Stomach (tissue), 9 donors: ENCODE data around the gene NT5DC4. TPM values are rescaled to one million over a fixed set of nuclear protein-coding genes. Genes with fewer than 3 reads are reported as not detected.

Experiments
- DNase-seq, 2 donors: peaks; one replicate each; pipeline versions ENCODE4 v3.0.0 to v3.0.0-alpha.2; 2013 to 2019
- H3K27ac ChIP-seq, 5 donors: fragments of 200-600 bp in 4 of 5; sonication (generic) in 4 of 5; one replicate each; pipeline ENCODE4 v1.5.1; 2013 to 2019; ENCODE audit warnings: mild to moderate bottlenecking in 1 of 5, moderate library complexity in 1 of 5
- H3K27me3 ChIP-seq, 3 donors: fragments of 200-600 bp; sonication (generic); one replicate each; pipeline ENCODE4 v1.5.1; 2017 to 2019; ENCODE audit warnings: mixed run types in 1 of 3
- H3K36me3 ChIP-seq, 4 donors: fragments of 200-600 bp; sonication (generic); 1 replicate in 3 of 4; 2 replicates in 1 of 4; pipeline ENCODE4 v1.5.1; 2016 to 2019
- H3K4me1 ChIP-seq, 4 donors: fragments of 200-600 bp; sonication (generic); one replicate each; pipeline ENCODE4 v1.5.1; 2016 to 2019
- H3K4me3 ChIP-seq, 4 donors: fragments of 200-600 bp; sonication (generic) in 3 of 4; one replicate each; pipeline ENCODE4 v1.5.1; 2016 to 2019; ENCODE audit warnings: mild to moderate bottlenecking in 1 of 4
- H3K9me3 ChIP-seq, 4 donors: fragments of 200-600 bp; sonication (generic); one replicate each; pipeline ENCODE4 v1.5.1; 2016 to 2019
- CTCF ChIP-seq, 7 experiments: fragments of 450-650 bp in 4 of 7; fragments of 200-600 bp in 3 of 7; sonication (generic) in 3 of 7; IDR thresholded peaks; one replicate each; pipeline ENCODE4 v1.5.1; 2016 to 2019; ENCODE audit warnings: antibody characterized with exemption in 7 of 7, control low read depth in 2 of 7, mild to moderate bottlenecking in 1 of 7
- EP300 ChIP-seq: sonication (generic); formaldehyde crosslinking; IDR thresholded peaks from one replicate; pipeline ENCODE4 v1.6.1; 2017; ENCODE audit warnings: antibody characterized with exemption
- POLR2A ChIP-seq, 4 donors: fragments of 450-650 bp; IDR thresholded peaks; one replicate each; pipeline ENCODE4 v1.6.1; 2016; ENCODE audit warnings: antibody characterized with exemption in 4 of 4, control low read depth in 2 of 4, mild to moderate bottlenecking in 1 of 4, moderate library complexity in 1 of 4
- POLR2AphosphoS5 ChIP-seq, 3 donors: sonication (generic); formaldehyde crosslinking; IDR thresholded peaks; one replicate each; pipeline ENCODE4 v1.6.1; 2016; ENCODE audit warnings: antibody characterized with exemption in 3 of 3
- WGBS, 5 donors: extraction: QIAGEN DNeasy Blood & Tissue Kit in 3 of 5; methylation state at CpG; one replicate each; pipeline versions ENCODE4 v1.1.5 to v1.1.7; 2013 to 2018; 5-methylcytosine and 5-hydroxymethylcytosine counted together
- intact Hi-C: fragments of 100-400 bp; cut with DNase I; formaldehyde crosslinking; loops from one replicate; pipeline ENCODE4 v1.15.1; 2023; ENCODE audit warnings: low total_unique reads
- polyA plus RNA-seq, 3 donors: library from polyadenylated mRNA; stranded (reverse); fragments of 200-250 nt; gene quantifications; one replicate each; pipeline ENCODE4 v1.2.3, GENCODE V29; 2013
- total RNA-seq, 5 donors: library from RNA; depleted of rRNA; stranded (reverse); fragments of >200 nt; gene quantifications; one replicate each; pipeline versions ENCODE4 v1.1.0 to v1.2.3, GENCODE V29; 2014 to 2016
- donor health status: healthy with polysubstance abuse.
- donor health status: Bipolar disorder and iron deficiency.
- donor health status: healthy.

NT5DC4 gene
- total and polyA plus RNA-seq, 8 donors = not detected

- intact Hi-C loops = no loop called here
- TF ChIP-seq CTCF (IDR thresholded peaks at IDR 0.05) (no peak), EP300 (no peak), POLR2AphosphoS5 (IDR thresholded peaks at IDR 0.05) (no peak), POLR2A (IDR thresholded peaks at IDR 0.05) (no peak)
- H3K4me3 ChIP-seq = no peak overlapping the region
- H3K27ac ChIP-seq = no peak overlapping the region
- H3K9me3 ChIP-seq = no peaks in the 10 kb centered on the region
- WGBS, 5 donors = 82 to 91% (median 84%) methylated on average over 5 of the region's 5 CpGs
- peaks cover 0 to 13% (median 4%) of the 10 kb centered on the region in 4 donors for H3K4me1 ChIP-seq
- no peak for DNase-seq
- H3K36me3 ChIP-seq = no peaks in the 10 kb centered on the region
- peaks cover 0 to 4% (median 0%) of the 10 kb centered on the region in 3 donors for H3K27me3 ChIP-seq
Observed at GRCh38 chr2:112730791-112731190, 10.0 kb downstream of the NT5DC4 start.

- 83 to 90% (median 87%) methylated on average over 2 of the region's 2 CpGs for WGBS, 5 donors
- H3K27ac ChIP-seq = no peak overlapping the region
- no peak for TF ChIP-seq POLR2AphosphoS5 (IDR thresholded peaks at IDR 0.05)
- no peak for TF ChIP-seq POLR2A (IDR thresholded peaks at IDR 0.05)
- no peak for TF ChIP-seq CTCF (IDR thresholded peaks at IDR 0.05)
- DNase-seq = no peak
- H3K4me3 ChIP-seq = no peak overlapping the region
- peaks cover 0 to 4% (median 0%) of the 10 kb centered on the region in 3 donors for H3K27me3 ChIP-seq
- no peaks in the 10 kb centered on the region for H3K9me3 ChIP-seq
- intact Hi-C loops = no loop called here
- H3K4me1 ChIP-seq = peaks cover 0 to 11% (median 3%) of the 10 kb centered on the region in 4 donors
- no peaks in the 10 kb centered on the region for H3K36me3 ChIP-seq
Observed at GRCh38 chr2:112731479-112731878, 10.7 kb downstream of the NT5DC4 start.

- H3K9me3 ChIP-seq = no peaks in the 10 kb centered on the region
- peaks cover 0 to 8% (median 3%) of the 10 kb centered on the region in 4 donors for H3K4me1 ChIP-seq
- no peak overlapping the region for H3K4me3 ChIP-seq
- H3K36me3 ChIP-seq = no peaks in the 10 kb centered on the region
- H3K27me3 ChIP-seq = peaks cover 0 to 4% (median 0%) of the 10 kb centered on the region in 3 donors
- H3K27ac ChIP-seq = no peak overlapping the region
- intact Hi-C loops = no loop called here
- TF ChIP-seq CTCF (IDR thresholded peaks at IDR 0.05) (no peak), POLR2A (IDR thresholded peaks at IDR 0.05) (no peak), POLR2AphosphoS5 (IDR thresholded peaks at IDR 0.05) (no peak), EP300 (no peak)
- WGBS, 5 donors = 36 to 49% (median 44%) methylated on average over 2 to 4 of the region's 4 CpGs
- DNase-seq = no peak
Observed at GRCh38 chr2:112733456-112733855, 12.6 kb downstream of the NT5DC4 start.

- Histone ChIP-seq H3K4me1 (peaks cover 0 to 8% (median 3%) of the 10 kb centered on the region in 4 donors), H3K27me3 (peaks cover 0 to 4% (median 0%) of the 10 kb centered on the region in 3 donors), H3K4me3 (no peak overlapping the region), H3K9me3 (no peaks in the 10 kb centered on the region), H3K27ac (no peak overlapping the region), H3K36me3 (no peaks in the 10 kb centered on the region)
- DNase-seq = peak in 1 of 2 donors; percentile 60
- TF ChIP-seq EP300 (no peak), POLR2AphosphoS5 (IDR thresholded peaks at IDR 0.05) (no peak), POLR2A (IDR thresholded peaks at IDR 0.05) (no peak), CTCF (IDR thresholded peaks at IDR 0.05) (no peak)
- intact Hi-C loops = no loop called here
- WGBS, 5 donors = 24 to 52% (median 34%) methylated on average over 1 of the region's 1 CpG
Observed at GRCh38 chr2:112733871-112734270, 13.1 kb downstream of the NT5DC4 start.
